Psoas muscle (tissue), 8 donors: ENCODE measurements around the gene EPC2. TPM values are rescaled to one million over a fixed set of nuclear protein-coding genes. Genes with fewer than 3 reads are reported as not detected.

ENCODE experiments used
- ATAC-seq, 4 donors: fragments of 200-7000 bp; cut with Tn5 transposase; one replicate each; pipeline ENCODE4 v1.9.1; 2020; ENCODE audit warnings: moderate library complexity in 3 of 4, mild to moderate bottlenecking in 2 of 4
- DNase-seq, 2 donors: peaks; one replicate each; pipeline ENCODE4 v3.0.0-alpha.2; 2020
- H3K27ac ChIP-seq: fragments of 200-600 bp; one replicate; pipeline ENCODE4 v1.8.0; 2022
- H3K27me3 ChIP-seq, 3 donors: fragments of 200-600 bp in 1 of 3; one replicate each; pipeline versions ENCODE4 v1.6.1 to v1.8.0; 2013 to 2022; ENCODE audit warnings: low read length in 2 of 3, mild to moderate bottlenecking in 2 of 3, moderate library complexity in 1 of 3; ENCODE audit not compliant: insufficient read depth in 3 of 3
- H3K36me3 ChIP-seq, 2 donors: fragments of 200-600 bp in 1 of 2; one replicate each; pipeline versions ENCODE4 v1.6.1 to v1.8.0; 2013 to 2022; ENCODE audit warnings: low read depth in 1 of 2, mild to moderate bottlenecking in 1 of 2, moderate library complexity in 1 of 2; ENCODE audit not compliant: insufficient read depth in 1 of 2
- H3K4me1 ChIP-seq: fragments of 200-600 bp; one replicate; pipeline ENCODE4 v1.8.0; 2022
- H3K4me3 ChIP-seq: fragments of 200-600 bp; one replicate; pipeline ENCODE4 v1.8.0; 2022; ENCODE audit warnings: mild to moderate bottlenecking
- H3K9me3 ChIP-seq: fragments of 200-600 bp; one replicate; pipeline ENCODE4 v1.8.0; 2022
- CTCF ChIP-seq: fragments of 200-600 bp; IDR thresholded peaks from one replicate; pipeline ENCODE4 v1.8.0; 2022; ENCODE audit warnings: antibody characterized with exemption
- WGBS, 3 donors: extraction: QIAGEN DNeasy Blood & Tissue Kit; methylation state at CpG; one replicate each; pipeline versions ENCODE4 v1.1.6 to v1.1.7; 2013; 5-methylcytosine and 5-hydroxymethylcytosine counted together
- intact Hi-C, 2 donors: fragments of 100-400 bp; cut with DNase I; formaldehyde crosslinking; loops; one replicate each; pipeline versions ENCODE4 v1.11.0 to v1.14.2; 2022
- polyA plus RNA-seq, 3 donors: library from polyadenylated mRNA; stranded (reverse); fragments of 200-250 nt; gene quantifications; one replicate each; pipeline ENCODE4 v1.2.3, GENCODE V29; 2013
- total RNA-seq, 4 donors: library from RNA; stranded (reverse); fragmentation: NEBNext Ultra II Directional in 2 of 4; extraction: Animal tissue kit (Norgen Biotek cat#: 25700) in 2 of 4; gene quantifications; one replicate each; pipeline versions ENCODE4 v1.2.1 to v1.2.4, GENCODE V29; 2021 to 2023
- donor health status: healthy with polysubstance abuse.
- donor health status: DM: no; HTN: no; CAD: no; lungs with moderate emphysema.
- donor health status: Bipolar disorder and iron deficiency.
- donor health status: healthy.
- donor health status: DM: yes; HTN: yes; CAD: no.
- donor health status: DM: no; HTN: no; CAD: no.
- donor health status: DM: no; HTN: no; CAD: no.
- donor health status: DM: yes; HTN: yes; CAD: no.

Gene EPC2
- total and polyA plus RNA-seq, 7 donors = 6.3 to 21.4 (median 15.7) TPM

GRCh38 chr2:148649936-148650335 is 5.4 kb downstream of the EPC2 start:
- Histone ChIP-seq H3K4me3 (no peak overlapping the region), H3K4me1 (peaks cover 63% of the 10 kb centered on the region), H3K36me3 (no peaks in the 10 kb centered on the region), H3K27me3 (no peaks in the 10 kb centered on the region), H3K27ac (no peak overlapping the region), H3K9me3 (no peaks in the 10 kb centered on the region)
- DNase-seq (no peak), ATAC-seq (no peak)
- TF ChIP-seq CTCF = no peak
- intact Hi-C loops = loop anchor here in 1 of 2 donors (5.0 kb wide), 1 partner anchor 87 kb away; no protein-coding TSS in a partner anchor

GRCh38 chr2:148650881-148651280 is 6.3 kb downstream of the EPC2 start:
- Histone ChIP-seq H3K4me1 (peaks cover 70% of the 10 kb centered on the region), H3K27ac (no peak overlapping the region), H3K9me3 (no peaks in the 10 kb centered on the region), H3K4me3 (no peak overlapping the region), H3K36me3 (no peaks in the 10 kb centered on the region), H3K27me3 (no peaks in the 10 kb centered on the region)
- WGBS, 3 donors = 93 to 94% (median 93%) methylated on average over 2 of the region's 2 CpGs
- DNase-seq (no peak), ATAC-seq (no peak)
- no peak for TF ChIP-seq CTCF
- intact Hi-C loops = no loop called here

- Histone ChIP-seq H3K27me3 (no peaks in the 10 kb centered on the region), H3K4me1 (peaks cover 76% of the 10 kb centered on the region), H3K4me3 (no peak overlapping the region), H3K27ac (no peak overlapping the region), H3K36me3 (no peaks in the 10 kb centered on the region), H3K9me3 (no peaks in the 10 kb centered on the region)
- 58 to 70% (median 61%) methylated on average over 2 of the region's 2 CpGs for WGBS, 3 donors
- TF ChIP-seq CTCF = no peak
- DNase-seq = no peak
- intact Hi-C loops = no loop called here
- ATAC-seq = no peak
Observed at GRCh38 chr2:148651972-148652371, 7.4 kb downstream of the EPC2 start.

- DNase-seq = no peak
- Histone ChIP-seq H3K4me3 (no peak overlapping the region), H3K36me3 (no peaks in the 10 kb centered on the region), H3K4me1 (peaks cover 89% of the 10 kb centered on the region), H3K27me3 (no peaks in the 10 kb centered on the region), H3K27ac (no peak overlapping the region), H3K9me3 (no peaks in the 10 kb centered on the region)
- WGBS, 3 donors = 37 to 56% (median 39%) methylated on average over 2 of the region's 2 CpGs
- intact Hi-C loops = no loop called here
- no peak for TF ChIP-seq CTCF
- no peak for ATAC-seq
Observed at GRCh38 chr2:148653437-148653836, 8.9 kb downstream of the EPC2 start.

GRCh38 chr2:148654435-148654834 is 9.9 kb downstream of the EPC2 start:
- intact Hi-C loops = no loop called here
- Histone ChIP-seq H3K36me3 (no peaks in the 10 kb centered on the region), H3K4me3 (no peak overlapping the region), H3K27ac (no peak overlapping the region), H3K9me3 (no peaks in the 10 kb centered on the region), H3K4me1 (peaks cover 90% of the 10 kb centered on the region), H3K27me3 (no peaks in the 10 kb centered on the region)
- DNase-seq (no peak), ATAC-seq (no peak)
- TF ChIP-seq CTCF = no peak
- WGBS, 3 donors = 84 to 94% (median 86%) methylated on average over 6 of the region's 6 CpGs
